ENCODE data around the gene MICAL2.

MICAL2 gene

GRCh38 chr11:12160231-12160630 lies 49.8 kb downstream of the MICAL2 start:
- DNase-seq = no peak

GRCh38 chr11:12160680-12161079 lies 50.3 kb downstream of the MICAL2 start:
- peak; percentile 19 for DNase-seq

- DNase-seq = peak; percentile 27
These were observed 50.7 kb downstream of the MICAL2 start for GRCh38 chr11:12161137-12161536.

GRCh38 chr11:12161603-12162350 lies 51.4 kb downstream of the MICAL2 start:
- DNase-seq = no peak

GRCh38 chr11:12162652-12163051 lies 52.3 kb downstream of the MICAL2 start:
- no peak for DNase-seq

- DNase-seq = peak; percentile 43
These were observed 53.0 kb downstream of the MICAL2 start for GRCh38 chr11:12163181-12163941.

- peak; percentile 17 for DNase-seq
These were observed 53.9 kb downstream of the MICAL2 start for GRCh38 chr11:12164061-12165014.

GRCh38 chr11:12165237-12165875 lies 55.0 kb downstream of the MICAL2 start:
- peak; percentile 3 for DNase-seq

GRCh38 chr11:12166299-12167060 lies 56.1 kb downstream of the MICAL2 start:
- DNase-seq = no peak

- no peak for DNase-seq
These were observed 56.9 kb downstream of the MICAL2 start for GRCh38 chr11:12167061-12168000.

- DNase-seq = no peak
These were observed 57.7 kb downstream of the MICAL2 start for GRCh38 chr11:12168114-12168513.

- no peak for DNase-seq
These were observed 59.4 kb downstream of the MICAL2 start for GRCh38 chr11:12169822-12170221.

GRCh38 chr11:12170501-12170900 lies 60.1 kb downstream of the MICAL2 start:
- DNase-seq = no peak

- peak; percentile 74 for DNase-seq
These were observed 60.6 kb downstream of the MICAL2 start for GRCh38 chr11:12170984-12171383.

GRCh38 chr11:12171921-12172320 lies 61.5 kb downstream of the MICAL2 start:
- DNase-seq = no peak

GRCh38 chr11:12172493-12173013 lies 62.2 kb downstream of the MICAL2 start:
- no peak for DNase-seq

- DNase-seq = no peak
These were observed 62.7 kb downstream of the MICAL2 start for GRCh38 chr11:12173111-12173510.

GRCh38 chr11:12174128-12174476 lies 63.7 kb downstream of the MICAL2 start:
- no peak for DNase-seq

GRCh38 chr11:12174477-12175143 lies 64.2 kb downstream of the MICAL2 start:
- no peak for DNase-seq

- no peak for DNase-seq
These were observed 65.4 kb downstream of the MICAL2 start for GRCh38 chr11:12175694-12176241.
